Gastroesophageal sphincter (tissue), 4 donors: Measurements from ENCODE around the gene CDH13. TPM values are rescaled to one million over a fixed set of nuclear protein-coding genes. Genes with fewer than 3 reads are reported as not detected.

Experiments used
- ATAC-seq: fragments of 150-250 bp; one replicate; pipeline ENCODE4 v1.9.1; 2016; ENCODE audit warnings: mild to moderate bottlenecking, moderate library complexity
- H3K27ac ChIP-seq, 4 donors: fragments of 200-600 bp; sonication (generic) in 3 of 4; 1 replicate in 3 of 4; 2 replicates in 1 of 4; pipeline ENCODE4 v1.5.1; 2016 to 2019
- H3K27me3 ChIP-seq: fragments of 200-600 bp; sonication (generic); one replicate; pipeline ENCODE4 v1.5.1; 2019
- H3K36me3 ChIP-seq, 2 donors: fragments of 200-600 bp; sonication (generic); one replicate each; pipeline ENCODE4 v1.5.1; 2019; ENCODE audit warnings: control low read depth in 1 of 2
- H3K4me1 ChIP-seq, 3 donors: fragments of 200-600 bp; sonication (generic); 1 replicate in 2 of 3; 2 replicates in 1 of 3; pipeline ENCODE4 v1.5.1; 2016 to 2019; ENCODE audit warnings: control low read depth in 2 of 3
- H3K4me3 ChIP-seq, 2 donors: fragments of 200-600 bp; sonication (generic); one replicate each; pipeline ENCODE4 v1.5.1; 2019; ENCODE audit warnings: mild to moderate bottlenecking in 1 of 2, moderate library complexity in 1 of 2
- H3K9me3 ChIP-seq, 3 donors: fragments of 200-600 bp; sonication (generic); one replicate each; pipeline ENCODE4 v1.5.1; 2017 to 2019; ENCODE audit warnings: control low read depth in 2 of 3
- CTCF ChIP-seq, 4 experiments: fragments of 200-600 bp in 2 of 4; fragments of 450-650 bp in 2 of 4; sonication (generic) in 1 of 4; IDR thresholded peaks; one replicate each; pipeline ENCODE4 v1.5.1; 2017 to 2019; ENCODE audit warnings: antibody characterized with exemption in 4 of 4, mild to moderate bottlenecking in 2 of 4, moderate library complexity in 2 of 4
- EP300 ChIP-seq: sonication (generic); formaldehyde crosslinking; IDR thresholded peaks from one replicate; pipeline ENCODE4 v1.6.1; 2017; ENCODE audit warnings: antibody characterized with exemption, mild to moderate bottlenecking
- POLR2A ChIP-seq, 2 donors: fragments of 450-650 bp; IDR thresholded peaks; one replicate each; pipeline ENCODE4 v1.6.1; 2017; ENCODE audit warnings: antibody characterized with exemption in 2 of 2, mild to moderate bottlenecking in 2 of 2, moderate library complexity in 1 of 2
- POLR2AphosphoS5 ChIP-seq: sonication (generic); formaldehyde crosslinking; IDR thresholded peaks from one replicate; pipeline ENCODE4 v1.6.1; 2017; ENCODE audit warnings: antibody characterized with exemption
- WGBS, 2 donors: methylation state at CpG; one replicate each; pipeline ENCODE4 v1.1.5; 2018; ENCODE audit warnings: low coverage in 1 of 2; 5-methylcytosine and 5-hydroxymethylcytosine counted together
- total RNA-seq, 4 donors: library from RNA; depleted of rRNA; stranded (reverse); fragments of >200 nt; gene quantifications; one replicate each; pipeline ENCODE4 v1.1.0, GENCODE V29; 2016

CDH13 gene
- total RNA-seq, 4 donors from 2014 or later: 4.2 to 22.3 (median 11.4) TPM

GRCh38 chr16:83356986-83357385, 730.2 kb downstream of the CDH13 start:
- no peak for ATAC-seq
- WGBS, 2 donors: 74 to 84% methylated on average over 4 of the region's 4 CpGs
- no peak for TF ChIP-seq POLR2A (IDR thresholded peaks at IDR 0.05)
- TF ChIP-seq EP300: no peak
- TF ChIP-seq POLR2AphosphoS5: no peak
- TF ChIP-seq CTCF (IDR thresholded peaks at IDR 0.05): no peak
- H3K36me3 ChIP-seq: no peaks in the 10 kb centered on the region
- H3K27ac ChIP-seq: no peak overlapping the region
- H3K4me3 ChIP-seq: no peak overlapping the region
- no peaks in the 10 kb centered on the region for H3K9me3 ChIP-seq
- H3K27me3 ChIP-seq: no peaks in the 10 kb centered on the region
- no peaks in the 10 kb centered on the region for H3K4me1 ChIP-seq

- no peaks in the 10 kb centered on the region for H3K27me3 ChIP-seq
- no peak overlapping the region for H3K4me3 ChIP-seq
- no peaks in the 10 kb centered on the region for H3K36me3 ChIP-seq
- TF ChIP-seq POLR2AphosphoS5 (no peak), POLR2A (IDR thresholded peaks at IDR 0.05) (no peak), CTCF (IDR thresholded peaks at IDR 0.05) (no peak), EP300 (no peak)
- ATAC-seq: no peak
- H3K9me3 ChIP-seq: no peaks in the 10 kb centered on the region
- H3K27ac ChIP-seq: no peak overlapping the region
- no peaks in the 10 kb centered on the region for H3K4me1 ChIP-seq
- 58 to 68% methylated on average over 3 to 4 of the region's 4 CpGs for WGBS, 2 donors
These were observed 736.8 kb downstream of the CDH13 start for GRCh38 chr16:83363521-83363920.

- Histone ChIP-seq H3K4me1 (no peaks in the 10 kb centered on the region), H3K27me3 (no peaks in the 10 kb centered on the region), H3K9me3 (no peaks in the 10 kb centered on the region), H3K4me3 (no peak overlapping the region), H3K27ac (no peak overlapping the region), H3K36me3 (no peaks in the 10 kb centered on the region)
- WGBS, 2 donors: 68% methylated on average over 3 of the region's 3 CpGs; no CpG with 5 or more reads in 1 of the 2 donors
- ATAC-seq: no peak
- TF ChIP-seq POLR2A (IDR thresholded peaks at IDR 0.05): no peak
- TF ChIP-seq CTCF (IDR thresholded peaks at IDR 0.05): no peak
- no peak for TF ChIP-seq EP300
- TF ChIP-seq POLR2AphosphoS5: no peak
These were observed 738.4 kb downstream of the CDH13 start for GRCh38 chr16:83365166-83365565.

GRCh38 chr16:83366228-83366627, 739.5 kb downstream of the CDH13 start:
- no peaks in the 10 kb centered on the region for H3K36me3 ChIP-seq
- no peak overlapping the region for H3K4me3 ChIP-seq
- no peak overlapping the region for H3K27ac ChIP-seq
- TF ChIP-seq CTCF (IDR thresholded peaks at IDR 0.05) (no peak), EP300 (no peak), POLR2A (IDR thresholded peaks at IDR 0.05) (no peak), POLR2AphosphoS5 (no peak)
- WGBS, 2 donors: 87 to 96% methylated on average over 12 of the region's 12 CpGs
- H3K4me1 ChIP-seq: no peaks in the 10 kb centered on the region
- no peak for ATAC-seq
- H3K9me3 ChIP-seq: no peaks in the 10 kb centered on the region
- no peaks in the 10 kb centered on the region for H3K27me3 ChIP-seq

- no peaks in the 10 kb centered on the region for H3K4me1 ChIP-seq
- no peaks in the 10 kb centered on the region for H3K9me3 ChIP-seq
- H3K27ac ChIP-seq: no peak overlapping the region
- H3K27me3 ChIP-seq: no peaks in the 10 kb centered on the region
- WGBS, 2 donors: 57 to 74% methylated on average over 3 of the region's 3 CpGs
- no peak for ATAC-seq
- H3K36me3 ChIP-seq: no peaks in the 10 kb centered on the region
- no peak overlapping the region for H3K4me3 ChIP-seq
- TF ChIP-seq POLR2AphosphoS5: no peak
- no peak for TF ChIP-seq POLR2A (IDR thresholded peaks at IDR 0.05)
- no peak for TF ChIP-seq CTCF (IDR thresholded peaks at IDR 0.05)
These were observed 748.2 kb downstream of the CDH13 start for GRCh38 chr16:83374979-83375378.
